GM18505 (cell line): ENCODE results near the gene GSN.
A peak's percentile ranks its signal among the peaks of the same experiment; 100 is the strongest.

Source experiments
- ATAC-seq: cut with Tn5 transposase; IDR thresholded peaks from one replicate; pipeline ENCODE4 v1.9.1; 2021; ENCODE audit not compliant: unreplicated experiment
- POLR2A ChIP-seq: IDR thresholded peaks from 4 replicates; pipeline ENCODE4 v1.6.1; 2011; ENCODE audit warnings: borderline replicate concordance; ENCODE audit not compliant: insufficient read depth, insufficient read length; ENCODE audit errors: extremely low read depth

GSN gene

GRCh38 chr9:121267689-121268597 lies at the start of gene GSN:
Gene GSN (plus strand): TSS chr9:121268162. CDS start chr9:121301972, 33,810 bp downstream.
- peak; percentile 63 for ATAC-seq
- no peak for TF ChIP-seq POLR2A

GRCh38 chr9:121218357-121219027 lies 49.5 kb upstream of the GSN start:
- TF ChIP-seq POLR2A = no peak
- ATAC-seq = no peak

GRCh38 chr9:121219530-121219929 lies 48.4 kb upstream of the GSN start:
- ATAC-seq = no peak
- TF ChIP-seq POLR2A = no peak

GRCh38 chr9:121220996-121221663 lies 46.8 kb upstream of the GSN start:
- no peak for TF ChIP-seq POLR2A
- no peak for ATAC-seq

GRCh38 chr9:121221664-121222055 lies 46.3 kb upstream of the GSN start:
- no peak for TF ChIP-seq POLR2A
- no peak for ATAC-seq

GRCh38 chr9:121222524-121223171 lies 45.3 kb upstream of the GSN start:
- TF ChIP-seq POLR2A = no peak
- ATAC-seq = no peak

- no peak for TF ChIP-seq POLR2A
- no peak for ATAC-seq
Observed at GRCh38 chr9:121225240-121225639, 42.7 kb upstream of the GSN start.

GRCh38 chr9:121226175-121226574 lies 41.8 kb upstream of the GSN start:
- TF ChIP-seq POLR2A = no peak
- no peak for ATAC-seq

GRCh38 chr9:121227862-121228261 lies 40.1 kb upstream of the GSN start:
- no peak for TF ChIP-seq POLR2A
- no peak for ATAC-seq

- no peak for TF ChIP-seq POLR2A
- no peak for ATAC-seq
Observed at GRCh38 chr9:121230256-121230655, 37.7 kb upstream of the GSN start.

GRCh38 chr9:121232251-121232650 lies 35.7 kb upstream of the GSN start:
- no peak for ATAC-seq
- TF ChIP-seq POLR2A = no peak

GRCh38 chr9:121233906-121234831 lies 33.8 kb upstream of the GSN start:
- ATAC-seq = no peak
- TF ChIP-seq POLR2A = no peak

- no peak for ATAC-seq
- TF ChIP-seq POLR2A = no peak
Observed at GRCh38 chr9:121234832-121235161, 33.2 kb upstream of the GSN start.

GRCh38 chr9:121235512-121235911 lies 32.5 kb upstream of the GSN start:
- no peak for ATAC-seq
- no peak for TF ChIP-seq POLR2A
